HG02571 (cell line): Measurements from ENCODE around the gene OSER1.
A peak's percentile ranks its signal among the peaks of the same experiment; 100 is the strongest.
"Not testable (repeated sequence)": the region's sequence is repeated elsewhere in the genome, so short reads cannot be mapped to it uniquely, and the experiment has no call there.

Source experiments
- ATAC-seq: cut with Tn5 transposase; IDR thresholded peaks from one replicate; pipeline ENCODE4 v1.9.1; 2021; ENCODE audit warnings: mild to moderate bottlenecking, moderate library complexity; ENCODE audit not compliant: unreplicated experiment

The OSER1 gene

GRCh38 chr20:44210406-44211176 is at the start of gene OSER1:
TSS of gene OSER1 (minus strand) at chr20:44210771. CDS start at chr20:44206957, 3,814 bp downstream.
- ATAC-seq = peak; percentile 73

- ATAC-seq = no peak
These were observed 47.8 kb upstream of the OSER1 start for GRCh38 chr20:44258226-44258890.

- no peak for ATAC-seq
These were observed 46.4 kb upstream of the OSER1 start for GRCh38 chr20:44256961-44257360.

- ATAC-seq = no peak
These were observed 45.4 kb upstream of the OSER1 start for GRCh38 chr20:44255942-44256341.

GRCh38 chr20:44254073-44254472 is 43.5 kb upstream of the OSER1 start:
- no peak for ATAC-seq

- ATAC-seq = no peak
These were observed 43.0 kb upstream of the OSER1 start for GRCh38 chr20:44253528-44253927.

GRCh38 chr20:44251284-44251683 is 40.7 kb upstream of the OSER1 start:
- ATAC-seq = no peak

- no peak for ATAC-seq
These were observed 37.8 kb upstream of the OSER1 start for GRCh38 chr20:44248410-44248759.

- no peak for ATAC-seq
These were observed 37.2 kb upstream of the OSER1 start for GRCh38 chr20:44247586-44248409.

GRCh38 chr20:44247131-44247571 is 36.6 kb upstream of the OSER1 start, which contains the start of gene GDAP1L1:
TSS of gene GDAP1L1 (plus strand) at chr20:44247308. CDS start at chr20:44247335, 27 bp downstream.
- no peak for ATAC-seq

- no peak for ATAC-seq
These were observed 35.4 kb upstream of the OSER1 start for GRCh38 chr20:44245977-44246376.

- ATAC-seq = no peak
These were observed 31.2 kb upstream of the OSER1 start for GRCh38 chr20:44241796-44242195.

- not testable (repeated sequence) for ATAC-seq
These were observed 26.3 kb upstream of the OSER1 start for GRCh38 chr20:44236840-44237239.

GRCh38 chr20:44235702-44236101 is 25.1 kb upstream of the OSER1 start:
- ATAC-seq = no peak

GRCh38 chr20:44234566-44235317 is 24.2 kb upstream of the OSER1 start:
- no peak for ATAC-seq

- no peak for ATAC-seq
These were observed 23.0 kb upstream of the OSER1 start for GRCh38 chr20:44233436-44234016.

- ATAC-seq = not testable (repeated sequence)
These were observed 21.9 kb upstream of the OSER1 start for GRCh38 chr20:44232469-44232856.

- no peak for ATAC-seq
These were observed 21.3 kb upstream of the OSER1 start for GRCh38 chr20:44231713-44232468.

- no peak for ATAC-seq
These were observed 20.6 kb upstream of the OSER1 start for GRCh38 chr20:44231193-44231592.
